GDM1 (cell line): ENCODE results near the gene GMFB.
A peak's percentile ranks its signal among the peaks of the same experiment; 100 is the strongest.

Experiments
- DNase-seq: peaks from one replicate; lab custom pipeline; 2025; lab: John Stamatoyannopoulos, UW

The GMFB gene

DNA sequence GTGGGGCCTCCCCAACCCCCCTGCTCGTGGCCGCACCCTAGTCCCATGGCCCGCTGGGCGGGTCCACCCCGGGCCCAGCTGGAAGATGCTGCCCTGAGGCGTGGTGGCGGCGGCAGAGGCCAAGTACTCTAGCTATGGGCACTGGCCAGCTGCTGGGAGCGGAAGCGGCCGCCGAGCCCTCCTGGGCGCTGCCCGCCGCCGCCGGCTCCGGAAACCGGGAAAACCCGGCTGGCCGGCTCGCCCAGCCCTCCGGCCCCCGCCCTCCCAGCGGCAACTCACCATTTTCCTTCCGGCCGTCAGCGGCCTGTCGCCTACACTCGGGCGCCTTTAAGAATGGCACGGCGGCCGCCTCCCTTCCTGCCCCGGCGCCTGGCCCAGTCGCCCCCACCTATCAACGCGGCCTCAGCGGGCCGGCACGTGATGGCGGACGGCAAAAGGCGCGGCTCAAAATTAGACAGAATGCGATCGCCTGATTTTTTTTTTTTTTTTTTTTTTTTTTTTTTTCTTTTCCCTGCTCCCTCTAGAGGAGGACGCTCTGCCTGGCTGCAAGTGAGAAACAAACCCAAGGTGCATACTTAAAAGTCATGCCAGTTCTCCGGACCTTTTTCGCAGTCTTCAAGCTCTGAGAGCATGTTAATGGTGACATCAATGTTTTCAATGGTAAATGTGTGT is at the start of gene GMFB:
Gene GMFB (minus strand): TSS at position 335 of the 672 bp plus-strand sequence. CDS start 53 bp downstream, at position 282.
- peak; percentile 84 for DNase-seq

DNA sequence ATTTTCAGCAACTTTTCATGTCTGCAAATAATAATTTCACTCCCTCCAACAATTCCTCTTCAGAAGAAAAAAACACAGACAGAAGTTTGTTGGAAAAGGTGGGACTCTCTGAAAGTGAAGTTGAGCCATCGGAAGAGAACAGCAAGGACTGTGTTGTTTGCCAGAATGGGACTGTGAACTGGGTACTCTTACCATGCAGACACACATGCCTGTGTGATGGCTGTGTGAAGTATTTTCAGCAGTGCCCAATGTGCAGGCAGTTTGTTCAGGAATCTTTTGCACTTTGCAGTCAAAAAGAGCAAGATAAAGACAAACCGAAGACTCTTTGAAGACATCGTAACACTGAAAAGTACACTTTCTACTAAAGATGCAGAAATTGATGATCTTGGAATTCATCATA is 49.3 kb upstream of the GMFB start:
- no peak for DNase-seq

DNA sequence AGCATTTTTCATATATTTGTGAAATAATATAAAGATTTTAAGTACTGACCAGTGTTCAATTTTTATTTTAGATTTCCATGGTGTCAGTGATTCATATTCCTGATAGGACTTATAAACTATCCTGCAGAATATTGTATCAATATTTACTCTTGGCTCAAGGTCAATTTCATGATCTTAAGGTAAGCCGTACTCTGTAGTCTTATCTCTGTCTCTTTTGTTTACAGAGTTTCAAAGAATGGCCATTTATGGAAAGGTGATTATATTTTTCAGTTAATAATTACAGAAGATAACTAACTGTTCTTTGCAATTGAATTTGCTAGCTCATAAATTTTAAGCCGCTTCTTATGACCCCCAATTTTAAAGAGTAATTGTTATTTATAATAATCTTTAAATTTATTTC is 48.9 kb upstream of the GMFB start:
- no peak for DNase-seq

DNA sequence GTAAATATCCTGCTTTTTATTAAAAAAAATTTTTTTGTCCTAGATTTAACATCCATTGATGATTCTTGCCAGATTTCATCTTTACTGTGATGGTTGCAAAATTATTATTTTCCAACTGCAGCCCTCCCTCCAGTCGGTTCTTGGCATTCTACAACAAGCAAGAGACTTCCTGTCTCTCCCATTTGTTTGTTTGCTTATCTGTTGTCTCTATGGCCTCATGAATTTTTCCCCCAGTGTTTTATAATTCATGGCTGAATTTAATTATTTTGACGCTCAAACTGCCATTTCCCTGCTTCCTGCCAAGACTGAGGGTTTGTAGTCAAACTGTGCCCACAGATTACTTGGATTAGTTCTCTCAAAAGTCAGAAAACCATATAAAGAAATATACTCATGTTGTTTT is 46.9 kb upstream of the GMFB start:
- no peak for DNase-seq

DNA sequence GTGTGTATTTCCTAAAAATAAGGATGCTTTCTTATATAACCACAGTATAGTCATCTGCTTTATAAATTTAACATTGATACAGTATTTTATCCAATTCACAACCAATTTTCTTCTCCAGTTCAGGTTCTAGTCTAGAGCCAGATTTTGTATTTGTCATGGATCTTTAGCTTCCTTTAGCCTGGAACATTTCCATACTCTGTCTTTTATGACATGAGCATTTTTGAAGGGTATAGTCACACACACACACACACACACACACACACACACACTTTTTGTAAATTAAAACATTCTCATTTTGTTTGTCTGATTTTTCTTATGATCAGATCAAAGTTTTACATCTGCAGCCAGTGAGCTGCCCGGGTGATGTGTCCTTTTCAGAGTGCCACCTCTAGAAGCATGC is 46.3 kb upstream of the GMFB start:
- DNase-seq = no peak

DNA sequence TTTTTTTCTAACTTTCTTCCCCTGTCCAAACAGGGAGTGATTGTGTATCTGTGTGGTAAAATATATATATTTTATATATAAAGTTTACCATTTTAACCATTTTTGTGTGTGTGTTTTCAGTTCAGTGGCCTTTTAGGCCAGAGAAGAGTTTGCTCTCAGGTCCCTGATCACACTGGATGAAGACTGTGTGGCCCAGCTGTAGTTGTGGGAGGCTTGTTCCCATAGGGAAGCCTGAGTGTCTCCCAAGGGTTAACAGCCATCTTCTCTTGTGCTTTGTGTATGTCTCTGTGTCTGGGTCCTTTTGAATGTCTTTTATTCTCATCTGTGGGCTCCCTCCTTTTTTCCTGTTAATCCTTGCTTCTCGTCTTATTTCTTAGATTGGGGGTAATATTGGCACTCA is 44.3 kb upstream of the GMFB start:
- DNase-seq = no peak

DNA sequence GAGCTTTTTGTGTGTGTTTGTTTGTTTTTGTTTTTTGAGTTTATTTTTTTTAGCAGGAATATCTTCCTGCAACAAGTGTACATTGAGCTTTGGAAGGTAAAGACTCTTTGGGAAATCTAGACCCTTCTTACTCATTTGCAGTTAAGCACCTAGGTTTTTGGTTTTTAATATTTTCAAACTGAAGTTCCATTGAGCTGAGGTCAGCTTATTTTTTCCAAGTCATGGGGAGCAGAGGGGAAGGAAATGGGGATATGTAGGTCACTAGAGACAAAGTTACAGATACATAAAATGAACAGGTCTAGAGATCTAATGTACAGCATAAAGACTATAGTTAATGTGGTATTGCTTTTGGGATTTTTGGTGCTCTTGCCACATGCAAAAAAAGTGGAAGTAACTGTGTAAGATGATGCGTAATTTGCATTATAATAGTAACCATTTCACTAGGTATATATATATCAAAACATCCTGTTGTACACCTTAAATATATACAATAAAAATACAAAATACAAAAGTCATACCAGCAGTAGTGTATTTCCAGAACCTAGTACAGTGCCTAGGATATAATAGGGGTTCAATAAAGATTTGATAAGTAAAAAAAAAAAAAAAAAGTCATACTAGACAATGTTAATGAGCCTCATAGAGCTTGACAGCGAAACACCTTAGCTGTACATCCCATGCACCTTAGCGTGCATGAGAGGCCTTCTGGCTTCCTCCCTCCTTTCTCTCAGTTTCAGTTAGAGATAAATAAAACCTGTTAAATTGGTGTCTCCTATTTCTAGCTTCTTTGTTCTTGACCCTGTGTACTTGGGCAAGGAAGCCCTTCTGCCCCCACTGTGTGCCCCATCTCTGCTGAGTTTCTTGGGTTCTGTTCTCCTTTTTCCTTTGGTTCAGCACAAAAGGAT is 43.6 kb upstream of the GMFB start:
- DNase-seq = no peak

DNA sequence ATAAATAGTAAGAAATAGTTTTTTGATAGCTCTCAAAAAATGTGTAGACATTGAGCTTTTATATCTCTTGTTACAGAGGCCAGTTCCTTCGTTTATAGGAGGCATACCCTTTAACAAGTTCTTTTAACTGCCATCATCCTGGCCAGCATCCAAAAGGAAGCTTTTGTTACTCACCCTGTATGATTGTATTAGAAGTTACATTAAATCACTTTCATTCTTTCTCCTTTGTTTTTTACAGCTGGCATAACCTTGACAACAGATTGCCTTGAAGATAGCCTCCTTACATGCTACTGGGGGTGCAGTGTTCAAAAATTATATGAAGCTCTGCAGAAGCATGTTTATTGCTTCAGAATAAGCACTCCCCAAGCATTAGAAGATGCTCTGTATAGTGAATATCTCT is 41.0 kb upstream of the GMFB start:
- DNase-seq = no peak

DNA sequence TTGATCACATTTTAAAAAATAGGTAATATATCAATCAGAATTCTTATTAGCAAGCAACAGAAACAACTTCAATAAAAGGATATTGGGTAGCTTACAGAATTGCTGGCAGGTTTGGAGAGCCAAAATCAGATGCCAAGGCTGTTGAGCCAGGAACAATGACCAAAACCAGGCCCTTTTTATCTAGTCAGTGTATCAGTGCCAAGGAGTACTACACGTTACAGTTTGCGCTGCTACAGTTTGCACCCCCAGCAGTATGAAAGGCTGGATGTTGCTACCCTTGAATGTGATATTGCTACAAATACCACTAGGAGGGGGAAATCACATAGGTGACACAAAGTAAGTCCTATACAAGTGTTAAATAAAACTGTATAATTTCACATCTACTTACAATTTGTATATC is 40.2 kb upstream of the GMFB start:
- no peak for DNase-seq

DNA sequence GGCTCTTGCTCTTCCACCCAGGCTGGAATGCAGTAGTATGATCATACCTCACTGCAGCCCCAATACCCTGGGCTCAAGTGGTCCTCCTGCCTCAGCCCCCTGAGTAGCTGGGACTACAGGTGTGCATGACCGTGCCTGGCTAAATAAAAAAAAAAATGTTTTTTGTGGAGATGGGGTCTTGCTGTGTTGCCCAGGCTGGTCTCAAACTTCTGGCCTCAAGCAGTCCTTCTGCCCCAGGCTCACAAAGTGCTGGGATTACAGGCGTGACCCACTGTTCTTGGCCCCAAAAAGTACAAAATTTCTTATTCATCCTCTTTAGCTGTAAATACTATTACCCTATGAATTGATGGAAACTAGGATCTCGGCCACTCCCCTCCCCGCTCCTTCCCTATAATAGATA is 35.6 kb upstream of the GMFB start:
- DNase-seq = no peak

DNA sequence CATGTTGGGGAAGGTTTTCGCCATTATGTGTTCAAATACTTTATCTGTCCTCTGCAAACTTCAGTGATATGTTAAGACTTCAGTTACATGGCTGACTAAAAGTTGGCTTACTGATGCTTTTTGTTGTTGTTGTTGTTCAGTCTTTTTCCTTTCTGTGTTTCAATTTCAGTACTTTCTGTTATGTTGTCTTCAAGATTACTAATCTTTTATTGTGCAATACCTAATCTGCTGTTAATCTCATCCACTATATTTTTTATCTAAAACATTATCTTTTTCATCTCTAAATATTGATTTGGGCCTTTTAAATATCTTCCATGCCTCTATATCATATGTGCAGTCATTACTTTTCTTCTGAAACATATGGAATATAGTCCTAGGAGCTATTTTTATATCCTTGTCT is 27.9 kb upstream of the GMFB start:
- no peak for DNase-seq

DNA sequence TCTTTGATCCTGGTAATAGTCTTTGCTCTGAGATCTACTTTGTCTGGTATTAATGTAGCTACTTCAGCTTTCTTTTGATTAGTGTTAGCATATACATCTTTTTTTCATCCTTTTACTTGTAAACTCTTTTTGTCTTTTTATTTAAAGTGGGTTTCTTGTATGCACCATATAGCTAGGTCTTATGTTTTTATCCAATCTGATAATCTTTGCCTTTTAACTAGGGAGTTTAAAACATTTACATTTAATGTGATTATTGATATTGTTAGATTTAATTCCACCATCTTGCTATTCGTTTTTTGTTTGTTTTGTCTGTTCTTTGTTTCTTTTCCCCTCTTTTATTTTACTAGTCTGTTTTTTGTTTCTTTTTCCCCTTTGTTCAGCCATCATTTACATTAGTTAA is 26.9 kb upstream of the GMFB start:
- no peak for DNase-seq

DNA sequence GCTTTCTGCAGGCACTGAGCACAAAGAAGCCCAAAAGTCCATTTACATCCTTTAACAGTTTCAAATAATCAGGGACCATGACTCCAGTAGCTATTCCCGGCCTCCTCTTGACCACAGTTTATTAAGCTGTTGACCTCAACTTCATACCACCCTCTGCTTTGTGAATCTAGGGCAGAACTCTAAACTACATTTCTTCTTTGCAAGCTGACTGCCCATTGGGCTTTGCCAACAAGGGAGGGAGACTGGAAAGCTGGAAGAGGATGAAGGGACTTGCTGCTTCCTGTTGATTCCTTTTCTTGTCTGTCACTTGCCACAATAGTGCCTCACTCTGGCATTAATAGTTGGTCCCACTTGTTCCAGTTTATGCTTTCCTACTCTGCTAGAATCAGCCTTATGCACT is 23.6 kb upstream of the GMFB start:
- no peak for DNase-seq

DNA sequence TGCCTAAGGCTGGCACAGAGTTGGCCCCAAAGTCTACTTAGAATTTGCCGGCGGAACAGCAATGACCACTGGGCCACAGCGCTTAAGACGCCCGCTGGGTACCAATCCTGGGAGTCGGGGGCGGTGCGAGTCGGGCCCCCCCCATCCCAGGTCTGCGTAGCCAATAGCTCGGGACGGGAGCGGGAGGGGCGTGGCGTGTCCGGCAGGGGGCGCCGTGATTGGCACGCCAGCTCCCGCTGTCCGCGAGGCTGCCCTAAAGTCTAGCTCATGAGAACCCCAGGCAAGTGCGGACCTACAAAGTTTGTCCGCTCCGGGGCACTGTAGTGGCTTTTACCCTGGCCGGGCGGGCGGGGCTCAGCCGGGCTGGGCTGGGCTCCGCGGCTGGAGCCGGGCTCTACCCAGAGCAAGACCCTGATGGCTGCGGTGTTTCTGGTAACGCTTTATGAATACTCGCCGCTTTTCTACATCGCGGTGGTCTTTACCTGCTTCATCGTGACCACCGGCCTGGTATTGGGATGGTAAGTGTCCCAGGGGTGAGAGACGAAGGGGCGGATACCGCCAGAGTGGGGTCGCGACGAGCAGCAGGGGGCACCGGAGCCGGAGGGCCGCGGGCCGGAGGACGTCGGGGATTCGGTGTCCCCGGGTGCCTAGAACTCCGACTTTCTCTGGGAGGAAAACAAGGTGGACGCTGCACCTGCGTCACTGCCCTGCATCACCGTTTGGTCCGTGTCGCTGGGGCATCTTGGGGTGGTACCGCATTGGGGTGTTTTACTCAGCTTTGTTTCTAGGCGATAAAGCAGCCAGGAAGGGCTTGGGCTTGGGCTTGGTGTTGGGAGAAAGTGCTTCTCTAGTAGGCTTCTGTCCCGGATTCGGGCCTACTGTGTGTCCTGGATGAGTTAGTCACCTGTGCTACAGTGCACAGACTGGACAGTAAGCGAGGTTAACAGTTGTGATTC is 21.0 kb upstream of the GMFB start, which contains the start of gene CGRRF1:
Gene CGRRF1 (plus strand): TSS at position 361 of the 956 bp plus-strand sequence. CDS start 54 bp downstream, at position 415.
- peak; percentile 97 for DNase-seq

DNA sequence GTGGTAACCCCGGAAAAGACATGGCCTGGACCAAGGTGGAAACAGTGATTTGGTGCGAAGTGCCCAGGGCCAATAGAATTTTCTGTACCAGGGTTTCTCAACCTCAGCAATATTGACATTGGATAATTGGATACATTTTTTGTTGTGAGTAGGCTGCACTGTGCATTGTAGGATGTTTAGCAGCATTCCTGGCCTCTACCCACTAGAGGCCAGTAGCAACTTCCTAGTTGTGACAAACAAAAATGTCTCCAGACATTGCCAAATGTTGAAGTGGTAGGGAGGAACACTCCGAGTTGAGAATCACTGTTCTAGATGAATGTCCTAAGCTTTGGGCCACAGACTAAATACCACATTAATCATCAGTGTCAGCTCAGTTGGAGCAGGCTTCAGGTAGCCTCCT is 14.7 kb upstream of the GMFB start:
- no peak for DNase-seq

DNA sequence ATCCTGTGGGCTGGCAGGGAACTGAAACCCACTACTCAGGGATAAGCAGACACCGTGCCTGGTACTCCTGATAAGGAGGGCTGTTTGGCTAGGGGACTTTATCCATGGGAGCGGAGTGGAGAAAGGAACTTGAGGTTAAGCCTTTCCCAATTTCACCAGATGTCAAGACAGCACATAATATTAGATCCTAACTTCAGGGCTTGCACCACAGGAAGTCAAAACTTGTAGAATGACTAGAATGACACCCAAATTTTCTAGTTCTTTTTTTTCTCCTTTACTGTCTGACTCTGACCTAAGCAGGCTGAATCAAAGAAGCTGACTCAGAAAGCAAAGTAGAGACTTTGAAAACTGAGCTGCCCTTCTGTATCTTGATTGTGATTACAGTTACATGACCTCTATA is 13.8 kb upstream of the GMFB start:
- peak; percentile 23 for DNase-seq

DNA sequence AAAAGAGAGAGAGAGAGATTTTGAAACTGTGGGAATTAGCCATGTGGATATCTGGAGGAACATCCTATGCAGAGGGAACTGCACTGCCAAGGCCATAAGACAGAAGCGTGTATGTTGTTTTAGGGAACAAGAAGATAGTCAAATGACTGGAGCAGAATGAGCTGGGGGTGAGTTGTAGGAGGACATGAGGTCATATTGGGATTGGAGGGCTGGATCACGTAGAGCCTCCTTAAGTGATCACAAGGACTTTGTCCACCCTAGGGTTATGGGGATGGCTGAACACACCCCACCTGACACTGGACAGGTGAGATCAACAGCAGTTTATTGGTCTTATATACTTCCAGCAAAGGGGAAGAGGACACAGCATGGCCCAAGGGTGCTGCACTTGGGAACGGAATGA is 12.7 kb upstream of the GMFB start:
- DNase-seq = no peak

DNA sequence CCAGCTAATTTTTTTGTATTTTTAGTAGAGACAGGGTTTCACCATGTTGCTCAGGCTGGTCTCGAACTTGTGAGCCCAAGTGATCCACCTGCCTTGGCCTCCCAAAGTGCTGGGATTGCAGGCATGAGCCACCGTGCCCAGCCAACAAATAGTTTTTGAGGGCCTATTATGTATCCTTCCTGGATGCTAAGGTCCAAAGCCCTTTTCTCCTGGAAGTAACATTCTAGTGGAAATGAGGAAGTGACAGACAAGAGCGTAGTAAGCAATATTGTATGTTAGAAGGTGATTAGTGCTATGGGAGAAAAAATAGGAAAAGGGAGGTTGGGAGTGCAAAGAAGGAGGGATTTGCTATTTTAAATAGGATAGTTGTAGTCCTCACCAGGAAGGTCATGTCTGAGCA is 12.0 kb upstream of the GMFB start:
- no peak for DNase-seq

DNA sequence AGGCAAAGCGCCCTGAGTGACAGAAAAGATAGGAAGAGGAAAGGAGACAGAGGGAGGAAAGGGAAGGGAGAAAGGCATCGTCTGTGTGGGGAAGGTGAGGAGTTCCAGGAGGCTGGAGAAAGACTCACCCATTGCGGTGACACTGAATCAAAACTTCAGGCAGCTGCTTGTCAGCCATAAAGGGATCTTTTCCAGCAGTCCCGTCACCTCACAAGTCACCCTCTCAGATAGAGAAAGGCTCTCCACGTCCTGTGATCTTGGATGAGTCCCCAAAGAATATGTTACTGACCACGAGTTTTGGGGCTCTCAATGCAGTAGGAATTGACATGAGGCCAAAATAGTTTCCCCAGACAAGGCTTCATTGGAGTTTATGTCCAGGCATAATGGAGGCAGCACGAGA is 9.8 kb upstream of the GMFB start:
- no peak for DNase-seq

DNA sequence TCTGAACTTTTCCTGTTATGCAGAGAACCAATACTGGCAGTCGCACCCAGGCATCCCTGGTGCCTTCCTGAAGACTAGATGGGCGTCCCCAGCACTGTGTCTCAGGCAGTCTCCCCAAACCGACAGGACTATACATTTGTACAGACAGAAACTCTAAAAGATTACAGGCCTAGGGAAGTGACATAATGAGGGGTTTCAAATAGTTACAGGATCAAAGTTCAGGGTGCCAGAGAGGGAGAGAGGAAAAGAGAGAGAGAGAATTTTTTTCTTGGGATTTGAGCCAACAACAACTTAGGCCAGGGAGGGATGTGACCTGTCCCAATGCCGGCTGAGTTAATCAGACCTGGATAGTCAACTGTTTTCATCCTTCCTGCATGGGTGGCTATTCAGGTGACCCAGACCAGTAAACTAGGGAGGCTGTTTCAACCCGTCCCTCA is 9.3 kb upstream of the GMFB start:
- DNase-seq = no peak

DNA sequence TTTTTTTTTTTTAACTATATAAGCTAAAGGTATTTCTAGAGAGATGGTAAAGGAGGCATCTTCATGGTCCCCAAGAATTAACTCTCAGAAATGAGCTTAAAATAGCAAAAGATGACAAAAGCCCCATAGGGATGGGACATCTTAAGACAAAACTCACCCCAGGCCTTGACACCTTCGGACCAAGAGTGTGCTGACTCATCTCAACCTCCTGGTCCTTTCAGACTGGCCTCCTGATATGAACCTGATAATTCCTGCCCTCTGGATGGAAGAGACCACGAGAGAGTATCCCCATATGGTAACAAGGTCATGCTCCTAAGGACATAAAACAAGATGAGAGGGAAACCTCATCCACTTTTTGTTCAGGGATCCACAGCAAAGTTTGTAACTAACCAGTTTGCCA is 8.4 kb upstream of the GMFB start:
- no peak for DNase-seq

DNA sequence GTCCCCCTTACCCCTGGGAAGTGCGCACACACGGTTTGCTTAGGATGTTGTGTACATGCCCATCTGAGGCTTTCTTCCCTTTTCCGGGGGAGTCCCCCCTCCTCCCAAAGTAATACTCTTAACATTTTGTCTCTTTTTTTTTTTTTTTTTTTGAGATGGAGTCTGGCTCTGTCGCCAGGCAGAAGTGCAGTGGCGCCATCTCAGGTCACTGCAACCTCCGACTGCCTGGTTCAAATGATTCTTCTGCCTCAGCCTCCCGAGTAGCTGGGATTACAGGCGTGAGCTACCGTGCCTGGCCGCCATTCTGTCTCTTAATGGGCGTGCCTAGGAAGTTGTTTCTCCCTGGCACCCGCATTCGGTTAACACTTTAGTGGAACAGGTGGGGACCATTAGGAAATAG is 4.5 kb upstream of the GMFB start:
- DNase-seq = no peak
